T1000 (cell line): ENCODE data around the gene NPIPB6.
"Not testable (repeated sequence)": the region's sequence is repeated elsewhere in the genome, so short reads cannot be mapped to it uniquely, and the experiment has no call there.

Experiments used
- DNase-seq: peaks from one replicate; lab custom pipeline; 2025; ENCODE audit warnings: mixed read lengths; lab: John Stamatoyannopoulos, UW

The NPIPB6 gene

GRCh38 chr16:28363408-28363807 lies at the start of gene NPIPB6:
Gene NPIPB6 (minus strand): TSS chr16:28363508. CDS start chr16:28362822, 686 bp downstream.
- DNase-seq: not testable (repeated sequence)

DNA sequence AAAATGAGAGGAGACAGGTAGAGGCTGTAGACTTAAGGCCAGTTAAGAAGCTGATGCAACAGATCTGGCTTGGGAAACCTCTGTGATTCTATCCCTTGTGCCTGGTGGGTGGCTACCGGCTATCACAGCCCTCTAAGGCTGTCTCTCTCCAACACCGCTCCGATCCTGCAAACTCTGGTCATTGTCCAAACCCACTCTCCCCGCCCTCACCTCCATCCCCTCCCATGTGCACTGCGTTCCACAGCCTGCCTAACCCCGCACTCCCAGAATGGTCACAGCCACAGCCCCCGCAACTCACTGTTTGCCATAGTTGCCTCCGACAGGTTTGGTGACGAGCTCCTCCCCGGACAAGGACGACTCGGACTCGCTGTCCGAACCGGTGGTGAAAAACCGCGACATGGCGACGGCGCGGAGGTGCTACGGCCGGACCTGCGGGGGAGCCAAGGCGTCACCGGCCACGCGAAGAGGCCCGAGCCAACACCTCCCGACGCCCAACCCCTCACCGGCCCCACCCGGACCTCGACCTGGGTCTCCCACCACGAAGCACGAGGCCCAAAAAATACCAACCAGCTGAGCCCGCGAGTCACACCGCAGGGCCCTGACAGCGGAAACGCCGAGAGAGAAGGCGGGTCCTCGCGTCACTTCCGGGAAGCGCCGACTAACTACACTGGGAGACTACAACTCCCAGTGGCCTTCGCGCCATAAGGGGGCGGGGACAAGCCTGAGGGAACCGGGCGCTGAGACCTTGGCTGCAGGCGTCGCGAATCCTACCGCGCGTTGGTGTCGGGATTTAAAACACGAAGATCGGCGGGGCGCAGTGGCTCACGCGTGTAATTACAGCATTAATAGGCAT lies 40.1 kb upstream of the NPIPB6 start, which contains the start of gene EIF3CL:
Gene EIF3CL (minus strand): TSS at position 622 of the 853 bp plus-strand sequence. CDS start 223 bp downstream, at position 399.
- not testable (repeated sequence) for DNase-seq

- not testable (repeated sequence) for DNase-seq
These were observed 28.7 kb upstream of the NPIPB6 start for GRCh38 chr16:28392054-28392453.

DNA sequence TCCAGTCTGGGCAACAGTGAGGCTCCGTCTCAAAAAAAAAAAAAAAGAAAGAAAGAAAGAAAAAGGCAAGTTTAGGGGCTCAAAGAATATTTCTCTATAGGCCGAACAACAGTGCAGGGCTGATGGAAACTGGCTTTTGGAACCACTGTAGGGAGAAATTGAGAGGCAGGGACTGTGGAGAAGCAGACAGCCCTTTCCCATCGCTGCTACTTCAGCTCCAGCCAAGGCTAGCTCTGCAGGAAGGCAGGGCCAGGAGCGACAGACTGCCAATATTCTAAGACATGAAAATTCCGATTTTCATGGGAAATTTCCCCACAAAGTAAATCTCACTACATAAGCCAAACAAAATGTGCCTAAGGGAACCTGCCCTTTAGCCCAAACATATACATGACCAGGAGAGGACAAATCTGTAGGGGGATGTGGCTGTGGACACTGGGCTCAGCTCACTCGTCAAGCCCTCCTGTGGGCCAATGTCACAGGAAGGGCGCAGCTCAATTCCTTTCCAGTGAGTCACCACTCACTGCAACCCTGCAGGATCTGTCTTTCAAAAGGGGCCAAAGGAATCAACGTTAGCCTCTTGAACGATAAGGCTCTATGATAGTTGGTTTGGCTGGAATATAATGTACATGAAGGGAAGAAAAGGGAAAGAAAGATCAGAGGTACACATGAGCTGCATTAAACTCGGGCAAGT lies 19.0 kb upstream of the NPIPB6 start:
- not testable (repeated sequence) for DNase-seq

GRCh38 chr16:28377822-28378221 lies 14.5 kb upstream of the NPIPB6 start:
- DNase-seq: not testable (repeated sequence)

GRCh38 chr16:28377108-28377625 lies 13.9 kb upstream of the NPIPB6 start:
- DNase-seq: not testable (repeated sequence)

DNA sequence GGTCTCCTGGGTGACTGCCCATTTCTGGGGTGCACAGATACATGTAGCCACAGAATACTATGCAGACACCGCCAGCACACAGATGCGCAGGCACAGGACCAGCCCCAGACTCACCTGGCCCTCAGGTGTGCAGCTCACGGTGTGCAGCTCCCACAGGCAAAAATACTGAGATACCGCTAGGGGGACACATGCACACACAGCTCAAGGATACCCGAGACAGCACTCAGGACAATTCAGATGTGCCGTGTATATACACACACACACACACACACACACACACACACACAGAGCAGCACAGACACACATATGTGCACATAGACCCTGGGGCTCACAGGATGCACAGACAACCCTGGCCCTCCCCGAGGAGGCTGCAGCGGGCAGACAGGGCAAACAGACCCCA lies 11.8 kb upstream of the NPIPB6 start:
- not testable (repeated sequence) for DNase-seq

DNA sequence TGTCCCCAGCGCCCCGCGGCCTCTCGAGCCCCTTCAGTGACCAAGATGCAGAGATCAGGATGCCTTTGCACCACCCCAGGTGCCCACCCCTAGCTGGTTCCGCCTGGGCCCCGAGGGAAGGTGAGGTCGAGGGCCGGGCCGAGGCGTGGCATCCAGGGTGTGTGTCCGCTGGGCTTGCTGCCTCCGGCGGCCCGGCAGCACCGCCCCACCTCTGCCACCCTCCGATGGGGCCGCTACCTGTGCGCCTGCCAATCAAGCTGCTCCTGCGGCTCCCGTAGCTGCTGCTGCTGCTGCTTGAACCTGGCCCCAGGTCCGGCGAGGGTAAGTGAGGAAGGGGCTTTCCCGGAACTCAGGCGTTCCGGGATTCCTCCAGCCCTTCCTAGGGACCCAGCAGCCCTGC lies 11.0 kb upstream of the NPIPB6 start:
- not testable (repeated sequence) for DNase-seq

DNA sequence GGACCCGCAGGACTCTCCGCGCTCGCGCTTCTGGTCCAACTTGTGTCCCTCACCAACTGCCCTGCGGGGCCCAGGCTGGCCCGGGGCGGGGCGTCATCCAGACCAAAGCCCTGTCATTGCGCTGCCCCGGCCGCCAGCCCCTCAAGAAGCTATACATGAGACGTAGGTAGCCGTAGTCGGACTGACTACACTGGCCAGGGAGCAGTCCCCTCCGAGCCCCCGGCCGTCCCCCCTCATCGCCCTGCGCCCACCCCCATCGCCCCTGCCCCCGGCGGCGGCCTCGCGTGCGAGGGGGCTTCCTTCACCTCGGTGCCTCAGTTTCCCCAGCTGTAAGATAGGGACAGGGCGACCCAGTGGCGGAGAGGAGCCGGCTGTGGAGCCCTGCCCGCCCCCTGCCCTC lies 4.6 kb upstream of the NPIPB6 start:
- not testable (repeated sequence) for DNase-seq

DNA sequence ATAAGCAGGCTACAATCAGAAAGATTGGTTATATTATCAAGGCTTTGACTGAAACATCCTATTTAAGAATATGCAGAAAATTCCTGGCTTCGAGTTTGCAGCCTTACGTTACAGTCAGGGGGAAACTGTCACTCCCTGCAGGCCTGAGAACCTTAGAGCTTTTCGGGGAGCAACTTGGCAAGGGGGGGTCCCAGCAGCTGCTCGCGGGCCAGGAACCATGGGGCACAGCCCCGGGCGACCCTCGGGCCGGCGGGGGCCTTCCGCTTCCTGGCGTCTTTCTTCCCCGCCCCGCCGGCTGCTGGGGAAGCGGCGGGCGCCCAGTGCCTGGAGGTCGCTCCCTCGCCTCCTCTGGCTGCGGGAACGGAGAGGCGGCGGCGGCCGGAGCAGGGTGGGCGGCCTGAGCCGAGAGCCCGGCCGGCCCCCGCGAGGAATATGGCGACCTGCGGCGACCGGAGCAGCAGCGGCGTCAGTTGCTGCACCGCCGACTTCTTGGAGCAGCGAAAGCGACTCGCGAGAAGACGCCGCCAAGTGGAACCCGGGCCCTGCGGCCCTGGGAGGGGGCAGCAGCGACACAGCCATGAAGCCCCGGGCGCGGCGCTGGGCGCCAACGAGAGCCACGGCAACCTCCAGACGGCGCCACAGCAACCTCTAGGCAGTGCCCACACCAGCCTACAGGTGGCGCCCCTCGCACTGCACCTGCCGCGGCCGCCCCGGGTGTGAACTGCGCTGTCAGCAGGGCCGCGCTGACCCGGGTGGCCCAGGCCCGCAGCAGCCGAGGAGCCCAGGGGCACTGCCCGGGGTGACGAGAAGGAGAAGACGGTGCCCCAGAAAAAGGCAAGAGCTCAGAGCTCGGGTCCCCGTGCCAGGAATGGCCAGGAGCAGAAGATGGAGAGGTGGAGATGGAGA lies 1.2 kb upstream of the NPIPB6 start:
- not testable (repeated sequence) for DNase-seq

GRCh38 chr16:28362600-28362999 lies 708 bp downstream of the NPIPB6 start:
- DNase-seq: not testable (repeated sequence)

DNA sequence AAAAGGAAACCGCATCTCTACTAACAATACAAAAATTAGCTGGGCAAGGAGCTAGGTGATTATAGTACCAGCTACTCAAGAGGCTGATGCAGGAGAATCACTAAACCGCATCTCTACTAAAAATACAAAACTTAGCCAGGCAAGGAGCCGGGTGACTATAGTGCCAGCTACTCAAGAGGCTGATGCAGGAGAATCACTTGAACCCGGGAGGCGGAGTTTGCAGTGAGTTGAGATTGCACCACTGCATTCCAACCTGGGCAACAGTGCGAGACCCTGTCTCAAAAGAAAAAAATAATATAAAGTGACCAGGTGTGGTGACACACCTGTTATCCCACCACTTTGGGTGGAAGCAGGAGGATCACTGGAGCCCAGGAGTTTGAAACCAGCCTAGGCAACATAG lies 25.1 kb downstream of the NPIPB6 start:
- DNase-seq: not testable (repeated sequence)

DNA sequence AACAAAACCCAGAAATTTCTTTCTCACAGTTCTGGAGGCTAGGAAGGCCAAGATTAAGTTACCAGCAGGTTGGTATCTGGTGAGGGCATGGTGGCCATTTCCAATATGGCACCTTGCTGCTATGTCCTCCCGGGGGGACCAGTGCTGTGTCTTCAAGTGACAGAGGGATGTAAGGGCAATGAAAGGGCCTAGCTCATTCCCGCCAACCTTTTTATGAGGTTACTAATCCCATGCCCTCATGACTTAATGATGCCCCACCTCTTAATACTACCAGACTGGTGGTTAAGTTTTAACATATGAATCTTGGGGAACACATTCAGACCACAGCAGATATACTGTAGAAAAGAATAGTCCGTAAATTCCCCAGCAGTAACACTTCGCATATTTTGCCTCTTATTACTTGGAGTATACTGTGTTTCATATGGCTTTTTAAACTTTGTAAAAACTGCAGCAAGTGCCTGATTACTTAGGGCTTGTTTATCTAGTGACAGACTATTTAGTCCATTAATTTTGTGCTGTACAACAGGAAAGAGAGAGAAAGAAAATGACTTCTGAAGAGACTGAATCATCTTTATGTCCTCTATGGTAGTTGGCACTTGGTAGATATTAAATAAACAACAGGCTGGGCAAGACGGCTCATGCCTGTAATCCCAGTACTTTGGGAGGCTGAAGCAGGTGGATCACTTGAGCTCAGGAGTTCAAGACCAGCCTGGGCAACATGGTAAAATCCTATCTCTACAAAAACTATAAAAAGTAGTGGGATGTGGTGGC lies 26.2 kb downstream of the NPIPB6 start:
- DNase-seq: not testable (repeated sequence)

GRCh38 chr16:28335678-28336077 lies 27.6 kb downstream of the NPIPB6 start:
- DNase-seq: not testable (repeated sequence)

DNA sequence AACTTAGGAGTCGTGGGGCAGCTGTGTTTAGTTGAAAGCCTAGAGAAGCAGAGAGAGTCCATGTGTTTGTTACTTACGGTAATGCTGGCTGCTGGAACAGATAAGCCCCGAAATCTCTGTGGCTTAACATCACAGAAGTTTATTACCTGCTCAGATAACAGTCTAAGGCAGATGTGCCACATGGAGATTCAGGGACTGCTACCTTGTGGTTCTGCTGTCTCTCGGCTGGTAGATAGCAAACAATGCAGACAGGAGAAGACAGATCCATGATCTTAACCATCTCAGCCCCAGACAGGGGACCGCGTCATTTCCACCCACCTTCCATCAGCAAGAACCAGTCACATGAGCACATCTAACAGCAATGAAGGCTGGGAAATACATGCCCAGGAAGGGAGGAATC lies 30.7 kb downstream of the NPIPB6 start:
- DNase-seq: not testable (repeated sequence)

DNA sequence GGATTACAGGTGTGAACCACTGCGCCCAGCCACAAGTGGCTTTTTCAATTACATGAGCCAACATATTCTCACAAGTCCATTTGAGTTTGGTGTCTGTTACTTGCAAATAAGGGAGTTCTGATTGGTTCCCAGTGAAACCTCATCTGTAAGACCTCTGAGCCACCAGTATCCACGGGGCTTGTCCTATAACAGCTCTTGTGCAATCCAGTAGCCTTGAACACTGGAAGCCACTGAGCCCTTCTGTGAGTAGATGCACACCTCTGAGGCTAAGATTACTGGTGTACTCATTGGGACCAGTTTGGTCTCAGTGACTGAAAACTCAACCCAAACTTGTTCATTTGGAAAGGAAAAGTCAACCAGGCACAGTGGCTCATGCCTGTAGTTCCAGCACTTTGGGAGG lies 32.3 kb downstream of the NPIPB6 start:
- DNase-seq: not testable (repeated sequence)

DNA sequence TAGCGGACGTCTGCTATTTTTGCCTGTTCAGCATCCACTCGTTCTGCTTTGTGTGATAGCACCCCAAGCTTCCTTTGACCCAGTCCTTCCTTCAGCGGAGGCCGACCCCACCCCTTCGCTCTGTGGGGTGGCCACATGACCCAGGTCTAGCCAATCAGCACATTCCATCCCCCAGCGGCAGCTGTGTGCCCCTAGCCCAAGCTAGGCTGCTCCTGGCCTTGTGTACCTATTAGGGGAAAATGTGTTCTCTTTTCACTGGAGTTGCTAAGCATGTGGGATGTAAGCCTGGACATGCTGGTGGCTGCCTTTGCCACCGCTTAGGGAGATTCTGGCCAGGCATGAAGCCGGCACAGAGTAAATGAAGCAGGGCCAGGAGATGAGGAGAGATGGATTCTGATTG lies 33.1 kb downstream of the NPIPB6 start:
- not testable (repeated sequence) for DNase-seq

DNA sequence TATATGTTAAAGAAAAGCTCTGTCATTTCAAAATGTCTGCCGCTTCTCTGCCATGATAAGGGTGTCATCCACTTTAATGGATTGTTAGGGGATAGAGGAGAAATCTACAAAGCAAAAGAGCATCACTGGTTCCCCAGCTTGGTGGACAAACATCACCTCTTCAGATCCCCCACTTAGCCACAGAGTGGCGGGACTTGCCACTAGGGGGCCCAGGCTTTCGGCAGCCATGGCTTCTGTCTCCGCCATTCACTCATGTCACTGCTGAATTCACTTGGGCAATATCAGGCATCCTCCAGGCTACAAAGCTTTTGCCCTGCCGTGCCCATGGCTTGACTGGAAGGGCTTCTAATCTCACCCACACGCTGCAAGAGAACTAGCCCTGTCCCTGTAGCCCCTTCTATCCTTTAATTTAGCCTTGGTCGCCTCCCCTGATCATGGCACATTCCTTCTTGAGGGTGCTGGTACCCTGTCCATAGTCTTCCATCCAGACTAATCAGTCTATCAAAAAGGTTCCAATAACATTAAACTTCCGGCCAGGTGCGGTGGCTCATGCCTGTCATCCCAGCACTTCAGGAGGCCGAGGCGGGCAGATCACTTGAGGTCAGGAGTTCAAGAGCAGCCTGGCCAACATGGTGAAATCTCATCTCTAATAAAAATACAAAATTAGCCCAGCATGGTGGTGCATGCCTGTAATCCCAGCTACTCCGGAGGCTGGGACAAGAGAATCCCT lies 36.3 kb downstream of the NPIPB6 start:
- DNase-seq: no peak

DNA sequence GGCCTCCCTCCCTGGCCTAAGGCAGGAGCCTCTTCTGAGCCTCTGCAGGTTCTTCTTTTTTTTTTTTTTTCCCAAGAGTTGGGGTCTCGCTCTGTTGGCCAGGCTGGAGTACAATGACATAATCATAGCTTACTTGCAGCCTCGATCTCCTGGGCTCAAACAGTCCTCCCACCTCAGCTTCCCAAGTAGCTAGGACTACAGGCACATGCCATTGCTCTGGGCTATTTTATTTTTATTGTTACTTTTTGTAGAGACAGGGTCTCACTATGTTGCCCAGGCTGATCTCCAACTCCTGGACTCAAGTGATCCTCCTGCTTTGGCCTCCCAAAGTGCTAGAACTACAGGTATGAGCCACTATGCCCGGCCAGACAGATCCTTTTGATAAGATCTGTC lies 38.4 kb downstream of the NPIPB6 start:
- DNase-seq: no peak

DNA sequence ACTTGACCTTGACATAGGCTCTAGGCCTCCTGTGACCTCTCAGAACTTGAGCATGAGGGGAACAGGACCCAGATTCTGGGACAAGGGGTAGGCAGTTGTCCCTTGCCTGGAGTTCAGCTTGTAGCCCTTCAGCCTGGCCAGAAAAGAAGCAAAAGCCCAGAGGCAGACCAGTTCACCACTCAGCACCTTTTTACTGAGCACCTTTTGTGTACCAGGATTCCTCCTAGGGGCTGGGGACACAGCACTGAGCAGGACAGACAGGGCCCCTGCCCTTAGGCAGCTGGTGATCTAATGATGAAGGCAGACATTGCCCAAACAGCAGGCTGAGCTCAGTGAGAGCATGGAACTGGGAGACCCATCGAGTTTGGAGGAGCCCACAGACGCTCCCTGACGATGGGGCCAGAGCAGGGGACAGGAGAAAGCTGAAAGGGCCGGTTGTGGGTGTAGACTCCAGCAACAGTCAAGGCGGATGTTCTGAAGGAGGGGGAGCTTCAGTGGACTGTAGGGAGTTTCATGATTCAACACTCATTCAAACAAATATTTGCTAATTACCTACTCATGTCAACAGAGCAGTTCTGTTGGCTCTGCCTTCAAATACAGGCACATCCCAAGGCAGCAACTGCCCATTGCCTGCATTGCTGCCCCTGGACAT lies 38.9 kb downstream of the NPIPB6 start:
- no peak for DNase-seq
